Transverse colon (tissue), 3 donors: ENCODE results near the gene PPCDC.

Experiments used
- CTCF ChIP-seq, 5 experiments: fragments of 200-600 bp in 3 of 5; fragments of 450-650 bp in 2 of 5; sonication (generic) in 3 of 5; IDR thresholded peaks; 1 replicate in 2 of 5; 2 replicates in 3 of 5; pipeline ENCODE4 v1.5.1; 2016 to 2017; ENCODE audit warnings: antibody characterized with exemption in 5 of 5, inconsistent platforms in 3 of 5, mild to moderate bottlenecking in 2 of 5, moderate library complexity in 1 of 5
- EP300 ChIP-seq: sonication (generic); formaldehyde crosslinking; IDR thresholded peaks from one replicate; pipeline ENCODE4 v1.6.1; 2017; ENCODE audit warnings: antibody characterized with exemption, low read depth

GRCh38 chr15:74994236-74994635 is 29.2 kb upstream of the PPCDC start:
- TF ChIP-seq EP300 (no peak), CTCF (IDR thresholded peaks at IDR 0.05) (no peak)
